CD1c-positive myeloid dendritic cell (primary cell): ENCODE data around the gene MXD4.
A peak's percentile ranks its signal among the peaks of the same experiment; 100 is the strongest.

Experiments
- DNase-seq: peaks from one replicate; pipeline ENCODE4 v3.0.0-alpha.2; 2016; ENCODE audit errors: extremely low spot score

MXD4 gene

DNA sequence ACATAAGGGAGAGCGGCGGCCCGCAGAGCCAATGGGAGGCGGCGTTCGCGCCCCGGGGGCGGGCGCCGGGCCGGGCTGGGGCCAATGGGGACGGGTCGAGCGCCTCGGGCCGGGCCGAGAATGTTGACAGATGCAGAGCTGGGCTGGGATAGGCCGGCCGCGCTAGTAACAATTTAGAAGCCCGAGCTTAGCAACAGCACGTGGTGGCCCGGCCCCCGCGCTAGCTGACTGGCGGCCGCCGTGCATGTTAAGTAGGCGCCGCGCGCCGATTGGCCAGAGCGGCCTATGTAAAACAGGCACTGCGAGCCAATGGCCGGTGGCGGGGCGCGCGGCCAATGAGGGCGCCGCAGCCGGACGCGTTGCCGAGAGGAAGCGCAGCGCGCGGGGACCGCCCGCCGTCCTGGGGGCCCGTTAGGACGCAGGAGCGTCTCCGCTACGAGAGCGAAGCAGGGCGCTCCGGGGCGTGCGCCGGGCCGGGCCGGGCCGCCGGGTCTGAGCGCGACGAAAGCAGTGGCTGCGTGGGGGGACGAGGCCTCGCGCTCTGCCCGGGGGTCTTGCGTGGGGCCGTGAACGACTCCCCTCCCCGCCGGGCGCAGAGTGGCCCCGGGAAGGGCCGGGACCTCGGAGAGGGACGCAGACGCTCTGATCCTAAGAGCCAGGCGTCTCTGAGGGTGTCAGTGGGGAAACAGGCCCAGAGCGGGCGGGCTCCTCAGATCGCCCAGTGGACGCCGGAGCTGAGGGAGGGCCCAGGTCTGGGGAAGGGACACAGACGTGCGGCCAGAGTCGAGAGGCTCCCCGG lies 435 bp upstream of the MXD4 start:
- peak; percentile 99 for DNase-seq

GRCh38 chr4:2261110-2261852 lies 628 bp downstream of the MXD4 start:
- peak; percentile 73 for DNase-seq

DNA sequence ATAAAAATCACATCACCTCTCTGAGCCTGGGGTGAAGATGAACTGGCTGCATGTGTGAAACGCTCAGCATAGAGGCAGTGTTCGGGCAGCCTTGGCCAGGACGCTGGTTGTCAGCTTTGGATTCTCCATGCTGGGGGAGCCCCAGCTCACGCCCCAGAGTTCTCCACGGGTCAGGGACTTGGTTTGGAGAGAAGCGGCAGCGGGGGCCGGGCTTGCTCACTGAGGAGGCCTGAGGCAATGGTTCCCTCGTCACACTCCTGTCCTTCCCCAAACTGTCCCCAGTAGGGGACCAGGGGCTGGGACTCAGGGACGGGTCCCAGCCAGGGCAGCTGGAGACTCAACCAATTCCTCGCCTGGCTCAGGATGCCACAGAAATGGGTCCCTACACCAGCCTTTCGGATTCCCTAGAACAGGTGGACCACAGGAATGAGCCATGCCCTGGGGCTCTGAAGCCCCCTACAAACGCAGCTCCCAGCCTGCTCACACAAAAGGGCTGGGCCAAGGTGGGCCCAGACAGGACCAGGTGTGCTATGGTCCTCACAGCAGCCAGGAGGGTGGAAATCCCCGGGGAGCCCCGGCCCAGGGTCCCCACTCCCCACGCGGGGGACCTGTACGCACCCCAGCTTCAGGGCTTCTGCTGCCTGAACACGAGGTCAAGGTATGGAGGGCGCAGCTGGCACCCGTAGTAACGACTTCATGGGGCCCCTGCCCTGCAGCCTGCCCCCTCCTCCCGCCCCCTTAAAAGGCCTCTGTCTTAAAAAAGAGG lies 1.4 kb downstream of the MXD4 start:
- no peak for DNase-seq

DNA sequence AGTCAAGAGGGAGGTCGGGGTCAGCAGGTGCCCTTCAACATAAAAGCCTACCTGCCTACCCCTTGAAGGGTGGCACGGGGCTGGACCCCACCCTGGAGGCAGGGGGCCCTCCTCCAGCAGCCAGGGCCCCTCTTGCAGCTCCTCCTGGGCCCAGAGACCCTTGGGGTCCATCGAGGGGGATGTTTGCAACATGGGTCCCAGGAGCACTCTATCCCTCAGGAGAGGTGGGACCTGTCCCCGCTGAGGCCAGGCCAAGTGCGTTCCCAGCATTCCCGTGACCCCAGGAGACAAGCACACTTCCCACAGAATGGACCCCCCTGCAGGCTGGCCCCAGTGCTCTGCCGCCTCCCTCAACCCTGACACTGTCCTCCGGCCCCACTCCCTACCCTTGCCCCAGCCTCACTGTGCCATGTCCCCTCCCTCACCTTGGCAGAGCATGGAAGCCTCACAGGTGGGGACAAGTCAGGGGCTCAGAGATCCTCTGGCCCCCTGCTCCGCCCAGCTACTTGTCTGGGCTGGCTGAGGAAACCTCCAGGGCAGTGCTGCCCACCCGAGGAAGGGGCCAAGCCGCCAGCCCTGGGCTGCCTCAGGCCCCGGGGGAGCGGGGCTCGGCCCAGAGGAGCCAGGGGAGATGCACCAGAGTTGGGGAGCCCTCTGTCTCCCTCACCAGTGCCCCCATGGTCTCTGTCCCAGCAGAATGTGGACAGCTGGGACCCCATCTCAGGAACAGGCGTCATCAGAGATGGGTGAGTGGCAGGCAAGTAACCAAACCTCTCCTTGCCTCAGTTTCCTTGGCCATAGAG lies 2.2 kb downstream of the MXD4 start:
- no peak for DNase-seq

DNA sequence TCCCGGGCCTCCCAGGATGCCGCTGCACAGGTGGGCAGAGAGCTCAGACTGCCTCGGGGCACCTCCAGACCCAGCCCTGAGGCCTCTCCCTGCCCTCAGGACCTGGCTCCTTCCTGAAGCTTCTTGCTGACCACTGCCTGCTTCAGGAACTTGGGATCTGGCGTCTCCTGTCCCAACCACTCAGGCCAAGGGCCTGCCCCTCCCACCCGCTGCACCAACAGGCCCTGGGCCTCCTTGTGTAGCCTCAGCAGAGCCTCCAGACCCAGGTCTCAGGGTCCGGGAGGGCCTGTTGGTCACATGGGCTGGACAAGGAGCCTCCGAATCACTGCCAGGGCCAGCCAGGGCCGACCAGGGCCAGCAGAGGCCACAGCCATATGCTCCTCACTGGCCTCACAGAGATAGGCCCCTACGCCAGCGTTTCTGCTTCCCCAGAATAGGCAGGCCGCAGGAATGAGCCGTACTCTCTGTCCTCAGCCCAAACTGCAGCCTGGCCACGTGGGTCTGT lies 2.8 kb downstream of the MXD4 start:
- DNase-seq, result no peak

- DNase-seq, result no peak
Observed at GRCh38 chr4:2258091-2259035, 3.5 kb downstream of the MXD4 start.

DNA sequence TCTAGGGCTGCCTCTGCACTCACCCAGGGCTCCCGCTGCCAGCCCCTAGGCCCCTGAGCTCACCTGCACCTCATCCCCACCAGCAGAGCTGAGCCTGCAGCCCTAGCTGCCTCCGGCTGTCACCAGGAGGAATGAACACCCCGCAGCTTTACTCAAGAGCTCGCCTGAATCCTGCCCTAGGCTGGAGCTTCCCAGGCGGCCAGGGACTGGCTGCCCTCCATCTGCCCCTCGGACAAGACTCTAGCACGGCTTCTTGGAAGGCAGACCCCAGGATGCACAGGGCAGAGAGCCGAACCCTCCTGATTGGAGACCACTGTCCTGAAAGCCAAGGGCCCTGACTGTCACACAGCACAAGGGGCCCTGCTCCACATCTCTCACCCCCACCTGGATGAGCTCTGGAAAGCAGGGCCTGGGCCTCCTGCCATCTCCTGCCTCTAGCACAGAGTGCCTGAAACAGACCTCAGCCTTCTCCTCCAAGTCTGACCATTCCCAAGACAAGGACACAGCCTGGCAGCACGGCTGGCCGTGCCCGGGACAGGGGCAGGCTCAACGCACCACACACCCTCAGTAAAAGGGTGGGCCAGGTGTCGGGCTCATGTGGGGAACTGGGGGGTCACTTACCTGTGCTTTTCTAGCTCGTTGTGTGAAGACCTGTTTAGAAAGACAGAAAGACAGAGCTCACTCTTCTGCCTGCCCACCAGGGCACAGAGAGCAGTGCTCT lies 4.4 kb downstream of the MXD4 start:
- no peak for DNase-seq

DNA sequence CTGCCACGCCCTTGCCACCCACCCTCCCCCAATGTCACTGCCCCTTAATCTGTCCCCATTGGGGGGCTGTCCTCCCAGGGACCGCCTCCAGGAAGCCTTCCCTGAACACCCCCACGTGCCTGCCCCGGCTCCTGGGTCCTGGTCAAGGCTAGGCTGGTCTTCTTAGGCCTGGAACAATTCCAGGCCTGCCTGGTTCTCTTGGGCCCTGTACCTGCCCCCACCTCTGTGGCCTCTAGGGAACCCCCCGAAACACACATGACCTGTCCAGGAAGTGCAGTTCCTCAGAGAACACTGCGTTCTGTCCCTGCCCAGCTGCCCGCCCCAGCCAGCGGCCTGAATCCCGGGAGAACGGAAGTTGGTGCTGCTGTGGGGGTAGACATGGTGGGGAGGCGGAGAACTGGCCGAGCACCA lies 5.1 kb downstream of the MXD4 start:
- DNase-seq, result no peak

DNA sequence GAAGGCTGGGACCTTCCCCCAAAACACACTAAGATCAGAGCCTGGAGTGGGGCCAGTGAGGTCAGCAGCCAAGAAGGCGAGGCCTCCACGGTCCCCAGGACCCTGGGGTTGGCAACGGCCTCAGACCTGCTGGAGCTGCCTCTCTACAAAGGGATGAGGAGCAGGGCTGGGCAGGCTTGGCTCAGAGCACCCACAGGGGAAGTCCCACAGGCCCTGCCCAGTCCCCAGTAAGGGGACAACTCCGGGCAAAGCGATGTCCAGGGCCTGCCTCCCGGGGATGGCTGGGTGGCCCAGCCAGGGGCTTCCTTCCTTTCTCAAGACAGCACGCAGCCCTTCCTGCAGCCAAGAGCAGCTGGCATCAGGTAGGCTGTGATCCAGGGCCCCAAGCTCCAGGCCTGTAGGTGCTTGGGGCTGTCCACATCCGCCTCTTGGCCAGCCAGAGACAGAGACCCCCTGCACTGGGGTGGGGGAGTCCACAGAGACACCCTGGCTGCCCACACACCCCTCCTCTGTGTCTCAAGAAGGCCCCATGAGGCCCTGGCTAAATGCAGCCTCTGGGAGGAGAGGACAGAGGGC lies 5.7 kb downstream of the MXD4 start:
- DNase-seq, result no peak

GRCh38 chr4:2255501-2256155 lies 6.3 kb downstream of the MXD4 start:
- DNase-seq, result no peak

- no peak for DNase-seq
Observed at GRCh38 chr4:2254665-2255500, 7.0 kb downstream of the MXD4 start.

GRCh38 chr4:2253160-2254084 lies 8.5 kb downstream of the MXD4 start:
- DNase-seq, result no peak

DNA sequence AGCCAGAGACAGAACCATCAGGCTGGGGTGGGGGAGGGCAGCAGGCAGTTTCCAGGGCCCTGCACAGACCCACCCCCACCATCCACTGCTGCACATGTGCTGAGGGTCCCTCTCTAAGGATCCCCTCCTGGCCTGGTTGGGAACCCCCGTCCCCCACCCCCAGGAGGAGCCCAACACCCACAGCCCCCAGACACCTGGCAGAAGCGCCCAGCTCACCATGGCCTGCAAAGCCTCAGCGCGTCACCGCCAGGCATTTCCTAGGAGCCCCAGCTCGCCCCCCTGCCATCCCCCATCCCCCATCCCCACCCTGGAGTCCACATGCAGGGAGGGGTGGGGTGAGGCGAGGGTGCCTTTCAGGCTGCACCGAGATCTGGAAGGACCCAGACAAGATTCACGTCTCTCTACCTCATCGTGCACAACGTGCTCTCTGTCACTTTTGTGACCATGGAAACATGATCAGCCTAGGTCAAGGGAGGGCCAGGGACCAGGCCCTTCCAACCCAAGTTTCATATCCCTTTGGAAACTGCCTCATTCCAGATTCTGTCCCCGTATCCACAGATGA lies 9.3 kb downstream of the MXD4 start:
- no peak for DNase-seq

- no peak for DNase-seq
Observed at GRCh38 chr4:2251795-2252529, 9.9 kb downstream of the MXD4 start.

- DNase-seq, result no peak
Observed at GRCh38 chr4:2251073-2251794, 10.7 kb downstream of the MXD4 start.
